HepG2 (cell line): Measurements from ENCODE around the gene PPP1CA. TPM values are rescaled to one million over a fixed set of nuclear protein-coding genes. Genes with fewer than 3 reads are reported as not detected.

Source experiments
- ATAC-seq: fragments of 200-7000 bp; cut with Tn5 transposase; 3 replicates; pipeline ENCODE4 v1.9.1; 2020; ENCODE audit warnings: mild to moderate bottlenecking, moderate library complexity
- BruUV-seq: library from RNA; stranded (reverse); fragments of 400-500 nt; replicated peaks from 2 replicates; lab custom pipeline; 2021; lab: Mats Ljungman, UMichigan
- CTCF ChIA-PET: fragments of 300-600 bp; formaldehyde crosslinking; extraction: SDS; loops from one replicate; lab custom pipeline; 2021; ENCODE audit warnings: low total read pairs, inconsistent platforms, low intra/inter-chr PET ratio; lab: Yijun Ruan, JAX
- POLR2A ChIA-PET: fragments of 350-600 bp; sonication (Branson Sonifier 250); formaldehyde crosslinking; loops from one replicate; lab custom pipeline; 2020; ENCODE audit warnings: antibody characterized with exemption, inconsistent platforms; lab: Yijun Ruan, JAX
- DNase-seq: peaks from one replicate; pipeline ENCODE4 v3.0.0-alpha.2; 2015; ENCODE audit warnings: low spot score
- FAIRE-seq: peaks from 3 replicates; lab custom pipeline; 2011; peaks lifted over from hg19 to GRCh38; lab: Jason Lieb, UNC
- H2AFZ ChIP-seq: one replicate; pipeline ENCODE4 v1.6.1; 2011; ENCODE audit warnings: low read length, inconsistent platforms
- H3K27ac ChIP-seq: fragments of 300-600 bp; 3 replicates; pipeline ENCODE4 v1.8.0; 2011; ENCODE audit warnings: mixed run types, mild to moderate bottlenecking, mixed read lengths, low read length, inconsistent platforms; ENCODE audit not compliant: insufficient read depth; ENCODE audit errors: extremely low read length
- H3K27me3 ChIP-seq, 2 experiments: fragments of 200-600 bp in 1 of 2; 2 replicates in 1 of 2; 3 replicates in 1 of 2; pipeline versions ENCODE4 v1.6.0 to v1.8.0; 2011; ENCODE audit warnings: low read length in 2 of 2, mild to moderate bottlenecking in 2 of 2, moderate library complexity in 2 of 2, inconsistent platforms in 1 of 2; ENCODE audit not compliant: insufficient read depth in 2 of 2, control insufficient read depth in 1 of 2
- H3K36me3 ChIP-seq, 2 experiments: fragments of 200-600 bp in 1 of 2; replicated peaks in 1 of 2; 2 replicates in 1 of 2; 3 replicates in 1 of 2; pipeline versions ENCODE4 v1.5.1 to v1.8.0; 2011; ENCODE audit warnings: low read length in 2 of 2, inconsistent platforms in 1 of 2; ENCODE audit not compliant: insufficient read depth in 2 of 2, control insufficient read depth in 1 of 2
- H3K4me1 ChIP-seq: 2 replicates; pipeline ENCODE4 v1.5.1; 2012; ENCODE audit warnings: low read length, inconsistent platforms; ENCODE audit not compliant: insufficient read depth
- H3K4me2 ChIP-seq: 2 replicates; pipeline ENCODE4 v1.6.0; 2011; ENCODE audit warnings: low read depth, low read length, inconsistent platforms
- H3K4me3 ChIP-seq, 3 experiments: fragments of 200-600 bp in 1 of 3; sonication (generic), shearing (Covaris generic) in 1 of 3; replicated peaks in 1 of 3; 2 replicates each; pipeline ENCODE4 v1.5.1; 2011 to 2016; ENCODE audit warnings: low read length in 3 of 3, inconsistent platforms in 2 of 3, low read depth in 2 of 3, mild to moderate bottlenecking in 2 of 3, control low read depth in 1 of 3, mixed read lengths in 1 of 3; ENCODE audit not compliant: insufficient read depth in 1 of 3
- H3K79me2 ChIP-seq: one replicate; pipeline ENCODE4 v1.6.1; 2011; ENCODE audit warnings: low read length, inconsistent platforms; ENCODE audit not compliant: insufficient read depth
- H3K9ac ChIP-seq: 2 replicates; pipeline ENCODE4 v1.6.0; 2011; ENCODE audit warnings: mild to moderate bottlenecking, low read depth, low read length, inconsistent platforms; ENCODE audit not compliant: insufficient read depth
- H3K9me3 ChIP-seq: 2 replicates; pipeline ENCODE4 v1.5.1; 2012; ENCODE audit warnings: mild to moderate bottlenecking, low read length
- H4K20me1 ChIP-seq: 2 replicates; pipeline ENCODE4 v1.6.0; 2011; ENCODE audit warnings: inconsistent platforms, mild to moderate bottlenecking, low read length, moderate library complexity; ENCODE audit not compliant: insufficient read depth
- AKAP8 ChIP-seq: sonication (generic); formaldehyde crosslinking; IDR thresholded peaks from 2 replicates; pipeline ENCODE4 v1.5.1; 2020; ENCODE audit warnings: mild to moderate bottlenecking, missing genetic modification reagents
- ARID2 ChIP-seq: sonication (generic); formaldehyde crosslinking; IDR thresholded peaks from 2 replicates; pipeline ENCODE4 v1.8.1; 2022; ENCODE audit warnings: mild to moderate bottlenecking, missing genetic modification reagents, borderline replicate concordance
- KDM1A ChIP-seq: IDR thresholded peaks from 2 replicates; pipeline ENCODE4 v1.6.1; 2016; ENCODE audit warnings: missing compliant biosample characterization
- ZNF207 ChIP-seq: fragments of 450-650 bp; IDR thresholded peaks from 2 replicates; pipeline ENCODE4 v1.6.1; 2016; ENCODE audit warnings: antibody characterized with exemption, borderline replicate concordance
- ZNF549 ChIP-seq: sonication (generic); formaldehyde crosslinking; IDR thresholded peaks from 2 replicates; pipeline ENCODE4 v1.5.0; 2020; ENCODE audit warnings: missing genetic modification reagents
- ZNF792 ChIP-seq: IDR thresholded peaks from 2 replicates; pipeline ENCODE4 v1.6.1; 2016
- ZSCAN30 ChIP-seq: sonication (generic); formaldehyde crosslinking; IDR thresholded peaks from 2 replicates; pipeline ENCODE4 v1.5.0; 2020; ENCODE audit warnings: mild to moderate bottlenecking, missing genetic modification reagents
- WGBS: methylation state at CpG from one replicate; pipeline ENCODE4 v1.1.6; 2017; ENCODE audit warnings: low lambda C conversion rate; 5-methylcytosine and 5-hydroxymethylcytosine counted together
- in situ Hi-C: cut with HindIII; loops from 2 replicates; pipeline ENCODE4 v1.10.0; 2017; ENCODE audit warnings: low pct_unique_long_range_greater_than_20kb; ENCODE audit not compliant: extremely low pct_ligation_motif_present
- intact Hi-C: fragments of 100-400 bp; cut with micrococcal nuclease; formaldehyde crosslinking; loops from one replicate; pipeline ENCODE4 v1.10.0; 2022; ENCODE audit not compliant: unreplicated experiment
- polyA plus RNA-seq, 8 experiments: library from polyadenylated mRNA; depleted of rRNA in 3 of 8; stranded (reverse) in 7 of 8; unstranded in 1 of 8; fragments of >200 nt; fragmentation: Illumina TruSeq in 4 of 8; extraction: Trizol in 4 of 8; gene quantifications; 2 replicates each; pipeline versions ENCODE4 v1.2.1 to v1.2.3, GENCODE V29; 2011 to 2016; ENCODE audit warnings: low read depth in 4 of 8, missing spikeins in 1 of 8, mixed read lengths in 1 of 8; ENCODE audit not compliant: insufficient read depth in 1 of 8
- total RNA-seq, 5 experiments: library from RNA; depleted of rRNA; stranded (reverse); fragments of >200 nt; fragmentation: Illumina TruSeq; extraction: Trizol; gene quantifications; 2 replicates each; pipeline ENCODE4 v1.2.3, GENCODE V29; 2016; ENCODE audit warnings: low read depth in 1 of 5
- TF ChIP-seq, protein P1 (sequence below): sonication (generic); formaldehyde crosslinking; IDR thresholded peaks from 2 replicates; pipeline ENCODE4 v1.4.0; 2020; ENCODE audit warnings: missing genetic modification reagents, low read depth, mild to moderate bottlenecking, borderline replicate concordance
- TF ChIP-seq, protein P2 (sequence below): sonication (generic); formaldehyde crosslinking; IDR thresholded peaks from 2 replicates; pipeline ENCODE4 v1.5.0; 2020; ENCODE audit warnings: missing genetic modification reagents
- TF ChIP-seq, protein P3 (sequence below): fragments of 450-650 bp; IDR thresholded peaks from 2 replicates; pipeline ENCODE4 v1.6.1; 2017
- TF ChIP-seq, protein P4 (sequence below): IDR thresholded peaks from 2 replicates; pipeline ENCODE4 v1.6.1; 2016; ENCODE audit warnings: low read depth, missing genetic modification reagents, missing compliant biosample characterization

The PPP1CA gene
- total and polyA plus RNA-seq, 2 of the 13 experiments (the other 11 are each of a cell fraction or from before 2014, with no cell fraction given) = 149 to 170 TPM

DNA sequence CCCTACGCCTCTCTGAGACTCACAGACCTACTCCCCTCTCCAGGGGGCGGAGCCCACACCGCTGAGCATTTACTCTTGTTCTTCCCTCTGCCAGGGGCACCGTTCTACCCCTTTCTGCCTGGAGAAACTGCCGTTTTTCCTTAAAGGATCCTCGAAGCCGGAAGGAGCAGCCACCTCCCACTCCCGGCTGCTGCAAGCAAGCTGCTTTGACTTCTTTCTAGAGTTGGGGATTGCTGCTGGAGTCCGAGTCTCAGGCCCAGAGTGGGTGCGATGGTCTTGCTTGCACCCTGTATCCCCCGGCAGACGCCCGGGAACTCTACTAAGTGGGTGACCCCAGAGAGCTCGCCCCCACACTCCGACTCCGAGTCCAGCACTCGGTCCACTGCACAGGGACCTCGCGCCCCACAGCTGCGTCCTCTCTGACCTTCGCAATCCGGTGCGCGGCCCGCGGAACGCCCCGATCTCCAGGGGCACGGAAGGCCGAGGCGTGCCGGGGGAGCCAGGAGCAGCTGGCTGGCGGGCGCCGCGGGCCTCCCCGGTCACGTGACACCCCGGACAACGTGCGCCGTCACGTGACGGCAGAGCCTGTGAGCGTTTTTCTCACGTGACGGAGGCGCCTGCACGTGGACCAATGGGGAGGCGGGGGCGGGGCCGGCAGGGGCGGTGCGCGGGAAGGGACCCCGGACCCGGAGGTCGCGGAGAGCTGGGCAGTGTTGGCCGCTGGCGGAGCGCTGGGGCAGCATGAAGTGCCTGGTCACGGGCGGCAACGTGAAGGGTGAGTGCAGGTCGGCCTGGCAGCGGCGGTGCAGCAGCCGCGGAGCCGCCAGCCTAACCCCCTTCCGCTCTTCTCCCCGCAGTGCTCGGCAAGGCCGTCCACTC, 10.1 kb downstream of the PPP1CA start, which contains the start of gene RAD9A:
Gene RAD9A, plus strand, starts transcription at position 683 of the 879 bp plus-strand sequence. Its CDS starts 59 bp downstream, at position 742.
- intact Hi-C loops (no loop called here), in situ Hi-C loops (no loop called here)
- Histone ChIP-seq H3K27me3 (peaks cover 1 to 9% of the 10 kb centered on the region in 2 experiments; a peak in 3 of 5 replicates), H3K4me1 (peaks cover 43% of the 10 kb centered on the region), H3K36me3 (peaks cover 5 to 6% of the 10 kb centered on the region in 2 experiments; a peak in 2 of 5 replicates), H2AFZ (no peak within 1 kb of the TSS), H3K9me3 (no peaks in the 10 kb centered on the region), H3K27ac (peak within 1 kb of the TSS; percentile 82), H3K4me2 (peak within 1 kb of the TSS; percentile 97), H3K9ac (peak within 1 kb of the TSS; percentile 80), H3K4me3 (peak within 1 kb of the TSS; percentile 74 to 85 (median 78)), H3K79me2 (peaks cover 10% of the 10 kb centered on the region), H4K20me1 (no peaks in the 10 kb centered on the region)
- POLR2A ChIA-PET = interaction anchor here (0.6 to 3.8 kb wide), 18 partner anchors 9 to 550 kb away, joined by 3 to 81 read pairs (median 4); partner anchors contain the start of genes AIP, ANKRD13D, CDK2AP2 and CLCF1
- DNase-seq (peak; percentile 90), FAIRE-seq (no peak), ATAC-seq (peak; percentile 86)
- CTCF ChIA-PET = interaction anchor here (2.4 kb wide), 1 partner anchor 114 kb away, joined by 18 read pairs; the partner anchor contains the start of gene PITPNM1
- TSS peak; percentile 92 for BruUV-seq
- 0% methylated on average over 19 of the region's 75 CpGs for WGBS
- TF ChIP-seq, protein P1, sequence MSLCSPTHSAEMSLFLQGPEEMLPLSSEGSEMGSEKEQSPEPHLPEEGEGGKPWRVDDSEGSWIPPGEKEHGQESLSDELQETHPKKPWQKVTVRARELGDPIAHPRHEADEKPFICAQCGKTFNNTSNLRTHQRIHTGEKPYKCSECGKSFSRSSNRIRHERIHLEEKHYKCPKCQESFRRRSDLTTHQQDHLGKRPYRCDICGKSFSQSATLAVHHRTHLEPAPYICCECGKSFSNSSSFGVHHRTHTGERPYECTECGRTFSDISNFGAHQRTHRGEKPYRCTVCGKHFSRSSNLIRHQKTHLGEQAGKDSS = no peak
- TF ChIP-seq, protein P2, sequence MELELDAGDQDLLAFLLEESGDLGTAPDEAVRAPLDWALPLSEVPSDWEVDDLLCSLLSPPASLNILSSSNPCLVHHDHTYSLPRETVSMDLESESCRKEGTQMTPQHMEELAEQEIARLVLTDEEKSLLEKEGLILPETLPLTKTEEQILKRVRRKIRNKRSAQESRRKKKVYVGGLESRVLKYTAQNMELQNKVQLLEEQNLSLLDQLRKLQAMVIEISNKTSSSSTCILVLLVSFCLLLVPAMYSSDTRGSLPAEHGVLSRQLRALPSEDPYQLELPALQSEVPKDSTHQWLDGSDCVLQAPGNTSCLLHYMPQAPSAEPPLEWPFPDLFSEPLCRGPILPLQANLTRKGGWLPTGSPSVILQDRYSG (CRISPR knock-in tag) = peak; percentile 90; the same call in 1 of the 2 replicates
- TF ChIP-seq ZNF549 = no peak
- no peak for TF ChIP-seq KDM1A
- peak; percentile 77 for TF ChIP-seq AKAP8 (CRISPR knock-in tag)
- TF ChIP-seq ZSCAN30 (CRISPR knock-in tag) = peak; percentile 85; the same call in 1 of the 2 replicates
- TF ChIP-seq, protein P3, sequence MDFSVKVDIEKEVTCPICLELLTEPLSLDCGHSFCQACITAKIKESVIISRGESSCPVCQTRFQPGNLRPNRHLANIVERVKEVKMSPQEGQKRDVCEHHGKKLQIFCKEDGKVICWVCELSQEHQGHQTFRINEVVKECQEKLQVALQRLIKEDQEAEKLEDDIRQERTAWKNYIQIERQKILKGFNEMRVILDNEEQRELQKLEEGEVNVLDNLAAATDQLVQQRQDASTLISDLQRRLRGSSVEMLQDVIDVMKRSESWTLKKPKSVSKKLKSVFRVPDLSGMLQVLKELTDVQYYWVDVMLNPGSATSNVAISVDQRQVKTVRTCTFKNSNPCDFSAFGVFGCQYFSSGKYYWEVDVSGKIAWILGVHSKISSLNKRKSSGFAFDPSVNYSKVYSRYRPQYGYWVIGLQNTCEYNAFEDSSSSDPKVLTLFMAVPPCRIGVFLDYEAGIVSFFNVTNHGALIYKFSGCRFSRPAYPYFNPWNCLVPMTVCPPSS = no peak
- peak; percentile 91; the same call in 1 of the 2 replicates for TF ChIP-seq ARID2 (CRISPR knock-in tag)
- TF ChIP-seq ZNF792 = 0 out of 2 replicates have a peak, but pooled peaks have one; percentile 79
- TF ChIP-seq, protein P4, sequence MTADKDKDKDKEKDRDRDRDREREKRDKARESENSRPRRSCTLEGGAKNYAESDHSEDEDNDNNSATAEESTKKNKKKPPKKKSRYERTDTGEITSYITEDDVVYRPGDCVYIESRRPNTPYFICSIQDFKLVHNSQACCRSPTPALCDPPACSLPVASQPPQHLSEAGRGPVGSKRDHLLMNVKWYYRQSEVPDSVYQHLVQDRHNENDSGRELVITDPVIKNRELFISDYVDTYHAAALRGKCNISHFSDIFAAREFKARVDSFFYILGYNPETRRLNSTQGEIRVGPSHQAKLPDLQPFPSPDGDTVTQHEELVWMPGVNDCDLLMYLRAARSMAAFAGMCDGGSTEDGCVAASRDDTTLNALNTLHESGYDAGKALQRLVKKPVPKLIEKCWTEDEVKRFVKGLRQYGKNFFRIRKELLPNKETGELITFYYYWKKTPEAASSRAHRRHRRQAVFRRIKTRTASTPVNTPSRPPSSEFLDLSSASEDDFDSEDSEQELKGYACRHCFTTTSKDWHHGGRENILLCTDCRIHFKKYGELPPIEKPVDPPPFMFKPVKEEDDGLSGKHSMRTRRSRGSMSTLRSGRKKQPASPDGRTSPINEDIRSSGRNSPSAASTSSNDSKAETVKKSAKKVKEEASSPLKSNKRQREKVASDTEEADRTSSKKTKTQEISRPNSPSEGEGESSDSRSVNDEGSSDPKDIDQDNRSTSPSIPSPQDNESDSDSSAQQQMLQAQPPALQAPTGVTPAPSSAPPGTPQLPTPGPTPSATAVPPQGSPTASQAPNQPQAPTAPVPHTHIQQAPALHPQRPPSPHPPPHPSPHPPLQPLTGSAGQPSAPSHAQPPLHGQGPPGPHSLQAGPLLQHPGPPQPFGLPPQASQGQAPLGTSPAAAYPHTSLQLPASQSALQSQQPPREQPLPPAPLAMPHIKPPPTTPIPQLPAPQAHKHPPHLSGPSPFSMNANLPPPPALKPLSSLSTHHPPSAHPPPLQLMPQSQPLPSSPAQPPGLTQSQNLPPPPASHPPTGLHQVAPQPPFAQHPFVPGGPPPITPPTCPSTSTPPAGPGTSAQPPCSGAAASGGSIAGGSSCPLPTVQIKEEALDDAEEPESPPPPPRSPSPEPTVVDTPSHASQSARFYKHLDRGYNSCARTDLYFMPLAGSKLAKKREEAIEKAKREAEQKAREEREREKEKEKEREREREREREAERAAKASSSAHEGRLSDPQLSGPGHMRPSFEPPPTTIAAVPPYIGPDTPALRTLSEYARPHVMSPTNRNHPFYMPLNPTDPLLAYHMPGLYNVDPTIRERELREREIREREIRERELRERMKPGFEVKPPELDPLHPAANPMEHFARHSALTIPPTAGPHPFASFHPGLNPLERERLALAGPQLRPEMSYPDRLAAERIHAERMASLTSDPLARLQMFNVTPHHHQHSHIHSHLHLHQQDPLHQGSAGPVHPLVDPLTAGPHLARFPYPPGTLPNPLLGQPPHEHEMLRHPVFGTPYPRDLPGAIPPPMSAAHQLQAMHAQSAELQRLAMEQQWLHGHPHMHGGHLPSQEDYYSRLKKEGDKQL = no peak
- TF ChIP-seq ZNF207 = peak; percentile 91; the same call in 1 of the 2 replicates
